ENCODE data around the gene GTF3C4. TPM values are rescaled to one million over a fixed set of nuclear protein-coding genes. Genes with fewer than 3 reads are reported as not detected.

The GTF3C4 gene
- total and polyA plus RNA-seq, 2 of the 8 experiments (the other 6 are each of a cell fraction or from before 2014, with no cell fraction given) = 6.8 to 39.2 TPM

DNA sequence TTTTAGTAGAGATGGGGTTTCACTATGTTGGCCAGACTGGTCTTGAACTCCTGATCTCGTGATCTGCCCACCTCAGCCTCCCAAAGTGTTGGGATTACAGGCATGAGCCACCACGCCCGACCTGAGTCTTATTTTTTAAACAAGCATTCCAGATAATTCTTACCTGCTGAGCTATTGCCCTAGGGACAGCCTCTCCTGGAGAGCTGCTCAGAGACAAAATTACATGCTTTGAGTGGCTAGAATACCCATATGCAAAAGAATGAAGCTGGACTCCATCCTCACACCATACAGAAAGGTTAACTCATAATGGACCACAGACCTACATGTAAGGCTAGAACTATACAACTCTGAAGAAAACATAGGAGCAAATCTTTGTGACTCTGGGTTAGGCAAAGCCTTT, 41.6 kb downstream of the GTF3C4 start:
- Histone ChIP-seq H4K5ac (ENCODE audit: insufficient read length, low read depth, low read length) (no peak overlapping the region), H4K20me1 (replicated peaks in 1 of 2; ENCODE audit: control insufficient read depth in 1 of 2, insufficient read depth in 2 of 2, low read length in 2 of 2) (peaks cover 0 to 2% of the 10 kb centered on the region in 2 experiments), H2BK15ac (ENCODE audit: low read length) (no peak overlapping the region), H2BK12ac (ENCODE audit: low read depth, low read length) (no peak overlapping the region), H3K23ac (ENCODE audit: insufficient read length) (no peak overlapping the region), H3K79me1 (ENCODE audit: low read depth, low read length) (no peaks in the 10 kb centered on the region), H3K27ac (ENCODE audit: low read depth, low read length) (no peak overlapping the region), H3K18ac (ENCODE audit: extremely low read depth, low read length) (no peak overlapping the region), H4K8ac (ENCODE audit: extremely low read depth, insufficient read depth, low read length) (no peak overlapping the region), H2BK20ac (ENCODE audit: low read length) (no peak overlapping the region), H2BK120ac (replicated peaks; ENCODE audit: low read depth, low read length) (no peak overlapping the region), H4K91ac (replicated peaks; ENCODE audit: insufficient read length, low read length) (no peak overlapping the region), H3K56ac (replicated peaks; ENCODE audit: insufficient read length, low read depth, low read length) (no peak overlapping the region), H3K9me3 (ENCODE audit: insufficient read depth in 2 of 2, low read depth in 1 of 2, low read length in 1 of 2) (no peaks in the 10 kb centered on the region), H3K4me3 (ENCODE audit: extremely low read depth in 1 of 4, insufficient read depth in 2 of 4, low read depth in 3 of 4, low read length in 4 of 4) (no peak overlapping the region), H3K4ac (replicated peaks; ENCODE audit: insufficient read length, low read depth, low read length) (no peak overlapping the region), H2AFZ (ENCODE audit: low read length) (no peak overlapping the region), H3K4me1 (replicated peaks in 1 of 4; ENCODE audit: control insufficient read depth in 3 of 4, insufficient read depth in 4 of 4, low read length in 3 of 4) (no peaks in the 10 kb centered on the region), H3K36me3 (ENCODE audit: control insufficient read depth in 2 of 4, insufficient read depth in 4 of 4, low read length in 3 of 4) (no peaks in the 10 kb centered on the region), H3K14ac (ENCODE audit: insufficient read length) (no peak overlapping the region), H2BK5ac (ENCODE audit: low read depth, low read length) (no peak overlapping the region), H3K23me2 (ENCODE audit: low read depth, low read length) (no peaks in the 10 kb centered on the region), H3K4me2 (ENCODE audit: insufficient read depth in 1 of 2, low read depth in 2 of 2, low read length in 2 of 2) (no peak overlapping the region), H3K9ac (replicated peaks in 1 of 4; ENCODE audit: extremely low read depth in 1 of 4, low read depth in 3 of 4, low read length in 3 of 4) (no peak overlapping the region), H2AK5ac (ENCODE audit: low read depth, low read length) (no peak overlapping the region), H3K79me2 (ENCODE audit: control insufficient read depth in 1 of 2, insufficient read depth in 2 of 2, low read length in 2 of 2) (no peaks in the 10 kb centered on the region), H3K27me3 (replicated peaks in 1 of 4; ENCODE audit: control insufficient read depth in 3 of 4, extremely low read depth in 1 of 4, insufficient read depth in 3 of 4, low read length in 3 of 4) (no peaks in the 10 kb centered on the region)
- FAIRE-seq (no peak), DNase-seq (ENCODE audit: low read depth in 1 of 2, low spot score in 2 of 2) (no peak)
- CTCF ChIA-PET (ENCODE audit: partially characterized antibody) = interaction anchor here (1.1 kb wide), 1 partner anchor 17 kb away, joined by 5 read pairs; no protein-coding TSS in a partner anchor
- WGBS, 2 experiments (ENCODE audit: extremely low coverage in 1 of 2, insufficient coverage in 1 of 2, insufficient read length in 1 of 2, insufficient replicate concordance in 2 of 2, low coverage in 1 of 2, low lambda C conversion rate in 2 of 2, missing lambda C conversion rate in 1 of 2) = 92% methylated on average over 3 of the region's 3 CpGs; no CpG with 5 or more reads in 1 of the 2 experiments
- POLR2A ChIA-PET (ENCODE audit: partially characterized antibody) = no interaction called here
- TF ChIP-seq, protein P1, sequence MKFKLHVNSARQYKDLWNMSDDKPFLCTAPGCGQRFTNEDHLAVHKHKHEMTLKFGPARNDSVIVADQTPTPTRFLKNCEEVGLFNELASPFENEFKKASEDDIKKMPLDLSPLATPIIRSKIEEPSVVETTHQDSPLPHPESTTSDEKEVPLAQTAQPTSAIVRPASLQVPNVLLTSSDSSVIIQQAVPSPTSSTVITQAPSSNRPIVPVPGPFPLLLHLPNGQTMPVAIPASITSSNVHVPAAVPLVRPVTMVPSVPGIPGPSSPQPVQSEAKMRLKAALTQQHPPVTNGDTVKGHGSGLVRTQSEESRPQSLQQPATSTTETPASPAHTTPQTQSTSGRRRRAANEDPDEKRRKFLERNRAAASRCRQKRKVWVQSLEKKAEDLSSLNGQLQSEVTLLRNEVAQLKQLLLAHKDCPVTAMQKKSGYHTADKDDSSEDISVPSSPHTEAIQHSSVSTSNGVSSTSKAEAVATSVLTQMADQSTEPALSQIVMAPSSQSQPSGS (IDR thresholded peaks at IDR 0.05; ENCODE audit: low read length) = no peak
- TF ChIP-seq CHD2 (IDR thresholded peaks at IDR 0.05; ENCODE audit: low read length) = no peak
- TF ChIP-seq EZH2 (IDR thresholded peaks at IDR 0.05; ENCODE audit: low read depth, low read length, severe bottlenecking) = no peak

Data from H1 (cell line).